Measurements from ENCODE around the gene C3AR1. TPM values are rescaled to one million over a fixed set of nuclear protein-coding genes. Genes with fewer than 3 reads are reported as not detected.

C3AR1 gene
- total RNA-seq, 1 experiment from 2014 or later = not detected

- Mint-ChIP-seq H3K27me3 (ENCODE audit: low read depth) (no peaks in the 10 kb centered on the region), H3K27ac (no peak overlapping the region; a peak in 1 of 7 replicates)
Observed at GRCh38 chr12:8047842-8048241, 18.3 kb downstream of the C3AR1 start.

More at GRCh38 chr12:8047842-8048241, 18.3 kb downstream of the C3AR1 start:
- H3K23me2 ChIP-seq (ENCODE audit: insufficient read length, low read depth, low read length, poor library complexity, severe bottlenecking) = no peaks in the 10 kb centered on the region
- H3K23ac ChIP-seq (ENCODE audit: insufficient read length, low read depth, low read length) = no peak overlapping the region
- H3K27ac ChIP-seq (ENCODE audit: insufficient read length, low read depth, low read length) = no peak overlapping the region
- H3K14ac ChIP-seq (ENCODE audit: insufficient read depth, low read length) = no peak overlapping the region
- no peaks in the 10 kb centered on the region for H3K79me1 ChIP-seq (ENCODE audit: insufficient read depth, low read depth, low read length, poor library complexity, severe bottlenecking)
- no peaks in the 10 kb centered on the region for H3K9me3 Mint-ChIP-seq
- no peak overlapping the region for H4K91ac ChIP-seq (ENCODE audit: insufficient read length, low read depth, low read length)
- no peak overlapping the region for H4K5ac ChIP-seq (ENCODE audit: insufficient read length, low read depth, low read length)
- H3K4ac ChIP-seq (ENCODE audit: low read depth, low read length) = no peak overlapping the region
- H3K4me2 ChIP-seq (ENCODE audit: insufficient read depth, insufficient read length, low read length) = no peak overlapping the region
- H3K18ac ChIP-seq (ENCODE audit: insufficient read length, low read depth, low read length) = no peak overlapping the region
- no peaks in the 10 kb centered on the region for H3K27me3 ChIP-seq (ENCODE audit: insufficient read depth, low read length)
- no peak overlapping the region for H4K8ac ChIP-seq (replicated peaks; ENCODE audit: insufficient read length, low read depth, low read length)
- no peaks in the 10 kb centered on the region for H4K20me1 ChIP-seq (ENCODE audit: control insufficient read depth, insufficient read depth, insufficient read length)
- H3K56ac ChIP-seq (ENCODE audit: insufficient read length, low read depth, low read length) = no peak overlapping the region
- no peak overlapping the region for H2AFZ ChIP-seq (ENCODE audit: low read length)
- H3T11ph ChIP-seq (ENCODE audit: low read length) = no peak overlapping the region
- H3K4me3 Mint-ChIP-seq = no peak overlapping the region
- H3K4me1 Mint-ChIP-seq = no peaks in the 10 kb centered on the region
- TF ChIP-seq CTCF (conservative IDR thresholded peaks at IDR 0.05) = no peak
- no peak overlapping the region for H2BK120ac ChIP-seq (ENCODE audit: low read depth, low read length, poor library complexity, severe bottlenecking)
- no peak overlapping the region for H2BK5ac ChIP-seq (ENCODE audit: insufficient read length, low read length)
- H3K9me3 ChIP-seq (ENCODE audit: control insufficient read depth, low read depth, low read length) = no peaks in the 10 kb centered on the region
- peaks cover 26 to 58% (median 52%) of the 10 kb centered on the region in 3 experiments; a peak in 6 of 7 replicates for H3K36me3 Mint-ChIP-seq (ENCODE audit: insufficient read depth in 1 of 3, low read depth in 3 of 3)
- no CpG with 5 or more reads among the region's 5 CpGs for WGBS (ENCODE audit: extremely low coverage, insufficient read length, low lambda C conversion rate)
- H2BK15ac ChIP-seq (ENCODE audit: low read depth, low read length) = no peak overlapping the region
- DNase-seq = no peak
- no peak overlapping the region for H2BK12ac ChIP-seq (ENCODE audit: insufficient read length, low read depth, low read length)
- H2AK5ac ChIP-seq (ENCODE audit: insufficient read length, low read length) = no peak overlapping the region
- no peaks in the 10 kb centered on the region for H3K4me1 ChIP-seq (ENCODE audit: insufficient read depth, low read length)
- no peak overlapping the region for H3K9ac ChIP-seq (ENCODE audit: extremely low read depth, insufficient read length, low read length)
- no peak overlapping the region for H2BK20ac ChIP-seq (ENCODE audit: low read depth, low read length, poor library complexity, severe bottlenecking)
- H3K79me2 ChIP-seq (ENCODE audit: insufficient read depth, low read length) = no peaks in the 10 kb centered on the region

All from H9 (cell line).